HG03457 (cell line): ENCODE results near the gene ATP6V0E1.
"Not testable (repeated sequence)": the region's sequence is repeated elsewhere in the genome, so short reads cannot be mapped to it uniquely, and the experiment has no call there.

ENCODE experiments used
- ATAC-seq: cut with Tn5 transposase; IDR thresholded peaks from one replicate; pipeline ENCODE4 v1.9.1; 2021; ENCODE audit warnings: moderate number of reproducible peaks; ENCODE audit not compliant: unreplicated experiment

ATP6V0E1 gene

GRCh38 chr5:173001229-173001841 lies 17.8 kb downstream of the ATP6V0E1 start:
- ATAC-seq = peak; percentile 69

GRCh38 chr5:173003360-173003759 lies 19.8 kb downstream of the ATP6V0E1 start:
- ATAC-seq = no peak

- ATAC-seq = no peak
Measured at GRCh38 chr5:173004013-173004412, 20.4 kb downstream of the ATP6V0E1 start.

- no peak for ATAC-seq
Measured at GRCh38 chr5:173004447-173004846, 20.9 kb downstream of the ATP6V0E1 start.

- ATAC-seq = no peak
Measured at GRCh38 chr5:173010021-173010420, 26.4 kb downstream of the ATP6V0E1 start.

GRCh38 chr5:173010547-173011464 lies 27.2 kb downstream of the ATP6V0E1 start:
- ATAC-seq = no peak

GRCh38 chr5:173011566-173011965 lies 28.0 kb downstream of the ATP6V0E1 start:
- no peak for ATAC-seq

- ATAC-seq = no peak
Measured at GRCh38 chr5:173012882-173013281, 29.3 kb downstream of the ATP6V0E1 start.

- ATAC-seq = no peak
Measured at GRCh38 chr5:173014671-173015070, 31.1 kb downstream of the ATP6V0E1 start.

GRCh38 chr5:173015192-173015591 lies 31.6 kb downstream of the ATP6V0E1 start:
- no peak for ATAC-seq

GRCh38 chr5:173015598-173016455 lies 32.3 kb downstream of the ATP6V0E1 start:
- ATAC-seq = no peak

GRCh38 chr5:173016598-173017046 lies 33.1 kb downstream of the ATP6V0E1 start:
- ATAC-seq = no peak

- not testable (repeated sequence) for ATAC-seq
Measured at GRCh38 chr5:173017087-173017486, 33.5 kb downstream of the ATP6V0E1 start.

- no peak for ATAC-seq
Measured at GRCh38 chr5:173018358-173018757, 34.8 kb downstream of the ATP6V0E1 start.

- no peak for ATAC-seq
Measured at GRCh38 chr5:173020154-173020581, 36.6 kb downstream of the ATP6V0E1 start.

GRCh38 chr5:173020643-173021042 lies 37.1 kb downstream of the ATP6V0E1 start:
- ATAC-seq = no peak

GRCh38 chr5:173025651-173026050 lies 42.1 kb downstream of the ATP6V0E1 start:
- ATAC-seq = no peak

- no peak for ATAC-seq
Measured at GRCh38 chr5:173027905-173028304, 44.3 kb downstream of the ATP6V0E1 start.

- ATAC-seq = no peak
Measured at GRCh38 chr5:173028811-173029327, 45.3 kb downstream of the ATP6V0E1 start.

- no peak for ATAC-seq
Measured at GRCh38 chr5:173029499-173029921, 45.9 kb downstream of the ATP6V0E1 start.

GRCh38 chr5:173032096-173032495 lies 48.5 kb downstream of the ATP6V0E1 start:
- not testable (repeated sequence) for ATAC-seq
